ENCODE results near the gene ZBTB21.

The ZBTB21 gene

DNA sequence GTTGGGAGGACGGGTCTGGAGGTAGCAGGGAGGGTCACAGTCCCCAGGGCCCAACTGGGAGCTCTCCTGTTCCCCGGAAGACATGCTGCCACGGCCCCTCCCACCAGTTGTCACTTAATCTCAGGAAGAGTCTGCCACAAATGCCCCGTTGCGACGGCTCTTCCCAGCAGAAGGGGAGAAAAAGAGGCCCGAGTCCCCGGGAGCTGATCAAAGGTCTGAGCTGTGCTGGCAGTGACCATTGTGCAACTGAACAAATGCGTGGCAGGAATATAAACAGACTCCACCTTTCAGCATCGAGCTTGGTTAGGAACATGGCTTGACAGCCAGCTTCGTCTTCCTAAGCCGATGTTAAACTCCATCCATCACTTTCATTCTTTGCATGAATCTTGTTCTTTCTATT is 27.8 kb upstream of the ZBTB21 start:
- no peak for DNase-seq (ENCODE audit: low read depth in 1 of 2, low spot score in 1 of 2)
- in situ Hi-C loops (cut with HindIII; ENCODE audit: low pct_unique_long_range_greater_than_20kb, low sequenced_read_pairs): no loop called here
- TF ChIP-seq JUND (IDR thresholded peaks at IDR 0.05; ENCODE audit: low read depth): no peak

DNA sequence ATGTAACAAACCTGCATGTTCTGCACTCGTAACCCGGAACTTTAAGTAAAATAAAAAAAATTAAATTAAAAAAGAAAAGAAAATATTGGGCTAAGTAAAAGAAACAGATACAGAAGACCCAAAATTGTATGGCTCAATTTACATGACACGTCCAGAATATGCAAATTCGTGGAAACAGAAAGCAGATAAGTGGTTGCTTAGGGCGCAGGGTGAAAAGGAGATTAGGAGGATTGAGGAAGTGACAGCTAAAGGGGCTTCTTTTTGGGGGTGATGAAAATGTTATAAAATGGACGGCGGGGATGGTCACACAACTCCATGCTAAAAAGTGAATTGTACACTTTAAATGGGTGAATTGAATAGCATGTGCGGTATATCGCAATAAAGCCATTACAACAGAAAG is 27.4 kb upstream of the ZBTB21 start:
- no peak for DNase-seq (ENCODE audit: low read depth in 1 of 2, low spot score in 1 of 2)
- no peak for TF ChIP-seq JUND (IDR thresholded peaks at IDR 0.05; ENCODE audit: low read depth)
- in situ Hi-C loops (cut with HindIII; ENCODE audit: low pct_unique_long_range_greater_than_20kb, low sequenced_read_pairs): no loop called here

DNA sequence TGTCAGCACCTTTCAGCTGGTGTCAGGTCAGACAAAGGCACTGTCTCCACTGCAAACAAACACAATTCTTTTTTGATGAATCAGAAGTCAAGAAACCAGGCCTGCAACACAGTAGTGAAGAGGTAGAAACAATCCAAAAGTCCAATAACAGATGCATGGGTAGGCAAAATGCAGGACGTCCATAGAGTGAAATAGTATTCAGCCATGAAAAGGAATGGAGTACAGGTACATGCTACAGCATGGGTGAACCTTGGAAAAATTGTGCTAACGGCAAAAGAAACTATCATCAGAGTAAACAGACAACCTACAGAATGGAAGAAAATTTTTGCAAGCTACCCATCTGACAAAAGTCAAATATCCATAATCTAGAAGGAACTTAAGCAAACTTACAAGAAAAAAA is 26.2 kb upstream of the ZBTB21 start:
- TF ChIP-seq JUND (IDR thresholded peaks at IDR 0.05; ENCODE audit: low read depth): no peak
- no peak for DNase-seq (ENCODE audit: low read depth in 1 of 2, low spot score in 1 of 2)
- in situ Hi-C loops (cut with HindIII; ENCODE audit: low pct_unique_long_range_greater_than_20kb, low sequenced_read_pairs): no loop called here

DNA sequence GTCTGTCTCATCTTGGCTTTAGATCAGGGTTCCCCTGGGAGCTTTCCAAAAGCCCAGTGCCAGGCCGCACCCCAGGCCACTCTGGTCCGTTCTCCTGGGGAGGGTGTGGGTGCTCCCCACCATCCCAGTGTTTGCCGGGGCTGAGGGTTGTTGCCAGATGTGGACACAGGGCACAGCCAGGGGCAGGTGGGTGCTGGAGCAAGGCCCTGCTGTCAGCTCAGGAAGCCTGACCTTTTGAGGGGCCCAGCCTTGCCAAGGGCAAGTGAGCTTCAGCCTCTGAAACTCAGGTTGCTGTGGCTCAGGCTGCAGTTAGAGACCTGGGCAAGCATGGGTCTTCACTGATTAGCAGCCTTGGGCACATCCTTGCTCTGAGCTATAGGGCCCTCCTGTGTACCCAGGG is 22.8 kb upstream of the ZBTB21 start:
- in situ Hi-C loops (cut with HindIII; ENCODE audit: low pct_unique_long_range_greater_than_20kb, low sequenced_read_pairs): no loop called here
- no peak for DNase-seq (ENCODE audit: low read depth in 1 of 2, low spot score in 1 of 2)
- TF ChIP-seq JUND (IDR thresholded peaks at IDR 0.05; ENCODE audit: low read depth): no peak

DNA sequence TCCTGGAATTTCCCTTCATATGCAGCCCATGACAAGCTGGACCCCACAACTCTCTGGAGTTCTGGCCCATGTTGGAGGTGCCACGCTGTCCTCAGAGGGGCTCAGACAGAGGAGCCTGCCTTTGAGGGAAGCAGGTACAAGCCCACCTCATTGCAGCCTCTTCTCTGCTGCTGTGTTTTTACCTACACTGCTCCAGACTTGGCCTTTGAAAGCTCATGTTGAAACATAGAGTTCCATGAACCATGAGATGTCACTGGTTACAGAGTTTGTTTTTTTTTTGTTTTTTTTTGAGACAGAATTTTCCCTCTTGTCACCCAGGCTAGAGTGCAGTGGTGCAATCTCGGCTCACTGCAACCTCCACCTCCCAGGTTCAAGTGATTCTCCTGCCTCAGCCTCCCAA is 22.1 kb upstream of the ZBTB21 start:
- in situ Hi-C loops (cut with HindIII; ENCODE audit: low pct_unique_long_range_greater_than_20kb, low sequenced_read_pairs): no loop called here
- DNase-seq (ENCODE audit: low read depth in 1 of 2, low spot score in 1 of 2): no peak

GRCh38 chr21:42031816-42032215 is 21.7 kb upstream of the ZBTB21 start:
- no peak for TF ChIP-seq JUND (IDR thresholded peaks at IDR 0.05; ENCODE audit: low read depth)
- no peak for DNase-seq (ENCODE audit: low read depth in 1 of 2, low spot score in 1 of 2)
- in situ Hi-C loops (cut with HindIII; ENCODE audit: low pct_unique_long_range_greater_than_20kb, low sequenced_read_pairs): no loop called here

More for the DNA sequence above, 22.1 kb upstream of the ZBTB21 start:
- TF ChIP-seq JUND (IDR thresholded peaks at IDR 0.05; ENCODE audit: low read depth): no peak

GRCh38 chr21:42031241-42031640 is 21.1 kb upstream of the ZBTB21 start:
- DNase-seq (ENCODE audit: low read depth in 1 of 2, low spot score in 1 of 2): no peak
- in situ Hi-C loops (cut with HindIII; ENCODE audit: low pct_unique_long_range_greater_than_20kb, low sequenced_read_pairs): no loop called here

DNA sequence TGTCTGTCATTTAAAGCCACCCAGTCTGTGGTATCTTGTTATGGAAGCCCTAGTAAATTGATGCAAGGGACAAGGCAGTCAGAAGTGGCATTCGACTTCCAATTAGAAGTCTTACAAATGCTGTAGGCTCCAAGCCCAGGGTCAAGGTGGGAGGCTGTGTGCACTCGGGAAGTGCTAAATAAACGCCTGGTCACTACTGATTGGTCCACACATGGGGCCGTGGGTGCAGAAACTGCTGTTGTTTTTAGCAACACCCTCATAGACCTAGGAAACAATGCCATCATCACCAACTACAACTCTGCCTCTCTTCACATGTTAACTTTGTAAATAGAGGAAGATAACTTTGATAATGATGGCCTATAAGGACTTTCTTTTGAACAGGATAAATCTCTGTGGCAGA is 20.2 kb upstream of the ZBTB21 start:
- no peak for DNase-seq (ENCODE audit: low read depth in 1 of 2, low spot score in 1 of 2)
- no peak for TF ChIP-seq JUND (IDR thresholded peaks at IDR 0.05; ENCODE audit: low read depth)
- in situ Hi-C loops (cut with HindIII; ENCODE audit: low pct_unique_long_range_greater_than_20kb, low sequenced_read_pairs): no loop called here

More at GRCh38 chr21:42031241-42031640, 21.1 kb upstream of the ZBTB21 start:
- TF ChIP-seq JUND (IDR thresholded peaks at IDR 0.05; ENCODE audit: low read depth): no peak

DNA sequence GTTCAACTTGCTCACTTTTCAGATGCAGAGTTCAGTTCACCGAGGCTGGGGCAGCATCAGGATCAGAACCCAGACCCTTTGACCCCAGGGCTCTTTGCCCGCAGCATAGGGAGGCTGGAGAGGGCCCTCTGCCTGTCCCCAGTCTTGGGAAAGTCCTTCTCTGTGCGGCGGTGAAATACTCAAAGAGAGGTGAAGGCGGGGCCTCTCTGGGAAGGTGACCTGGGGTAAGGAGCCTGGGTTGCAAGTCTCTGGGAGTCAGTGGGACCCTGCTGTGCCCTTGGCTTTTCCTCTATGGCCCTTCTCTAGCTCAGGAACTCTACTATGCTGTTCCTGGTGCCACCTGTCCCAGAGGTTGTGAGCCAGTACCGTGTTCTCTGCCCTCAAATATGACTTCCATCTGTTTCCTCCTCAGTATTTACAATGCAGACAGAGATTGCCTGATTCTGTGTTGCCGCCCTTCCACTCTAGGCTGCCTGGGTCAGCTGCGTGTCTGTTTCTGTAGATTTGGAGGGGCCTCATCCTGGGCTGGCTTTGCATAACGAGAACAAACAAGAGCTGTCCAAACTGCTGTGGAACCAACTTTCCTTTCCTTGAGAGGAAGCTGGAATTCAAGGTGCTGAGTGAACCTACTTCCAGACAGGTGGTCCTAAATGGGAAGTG is 18.7 kb upstream of the ZBTB21 start:
- no peak for DNase-seq (ENCODE audit: low read depth in 1 of 2, low spot score in 1 of 2)
- in situ Hi-C loops (cut with HindIII; ENCODE audit: low pct_unique_long_range_greater_than_20kb, low sequenced_read_pairs): no loop called here
- no peak for TF ChIP-seq JUND (IDR thresholded peaks at IDR 0.05; ENCODE audit: low read depth)

DNA sequence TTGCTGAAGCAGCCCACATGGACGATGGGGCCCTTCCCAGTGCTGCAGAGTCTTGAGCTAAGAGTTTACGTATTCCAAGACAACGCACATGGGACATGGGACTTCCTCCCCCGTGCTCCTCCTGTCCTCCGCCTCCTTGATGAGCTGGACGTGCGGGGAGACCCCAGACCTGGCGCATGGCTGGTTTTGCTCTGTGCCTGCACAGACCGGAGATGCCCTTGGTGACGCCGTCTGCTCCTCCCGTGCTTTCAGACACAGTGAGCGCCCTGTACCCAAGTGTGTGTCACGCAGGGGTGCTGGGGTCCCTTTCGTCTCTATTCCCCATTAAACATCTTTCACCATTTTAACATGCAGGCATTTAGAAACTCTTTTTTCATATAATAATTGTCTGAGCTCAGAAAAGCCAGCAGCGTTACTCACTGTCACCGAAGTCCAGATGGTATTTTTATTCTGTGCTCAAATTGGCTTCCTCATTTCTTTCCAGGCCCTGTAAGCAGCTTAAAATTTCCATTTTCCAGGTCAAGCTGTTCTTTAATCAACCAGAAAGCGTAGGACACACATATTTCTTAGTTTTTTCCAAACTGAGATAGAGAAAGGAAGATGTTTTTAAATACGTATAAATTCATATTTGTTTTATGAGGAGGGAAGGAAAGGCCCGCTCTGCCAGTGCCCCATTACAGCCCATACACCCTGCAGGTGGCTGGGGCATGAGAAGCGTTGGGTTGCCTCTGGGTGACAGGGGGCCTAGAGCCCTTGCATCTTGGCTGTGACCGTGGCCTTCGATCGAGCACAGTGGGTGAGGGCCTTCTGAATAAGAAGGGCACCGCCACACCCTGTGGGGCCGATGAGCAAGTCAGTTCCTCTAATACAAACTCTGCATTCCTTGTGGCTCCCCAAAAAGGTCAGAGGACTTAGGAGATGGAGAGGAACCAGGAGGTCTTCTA is 17.9 kb upstream of the ZBTB21 start:
- TF ChIP-seq JUND (IDR thresholded peaks at IDR 0.05; ENCODE audit: low read depth): no peak
- in situ Hi-C loops (cut with HindIII; ENCODE audit: low pct_unique_long_range_greater_than_20kb, low sequenced_read_pairs): no loop called here
- DNase-seq (ENCODE audit: low read depth in 1 of 2, low spot score in 1 of 2): no peak

DNA sequence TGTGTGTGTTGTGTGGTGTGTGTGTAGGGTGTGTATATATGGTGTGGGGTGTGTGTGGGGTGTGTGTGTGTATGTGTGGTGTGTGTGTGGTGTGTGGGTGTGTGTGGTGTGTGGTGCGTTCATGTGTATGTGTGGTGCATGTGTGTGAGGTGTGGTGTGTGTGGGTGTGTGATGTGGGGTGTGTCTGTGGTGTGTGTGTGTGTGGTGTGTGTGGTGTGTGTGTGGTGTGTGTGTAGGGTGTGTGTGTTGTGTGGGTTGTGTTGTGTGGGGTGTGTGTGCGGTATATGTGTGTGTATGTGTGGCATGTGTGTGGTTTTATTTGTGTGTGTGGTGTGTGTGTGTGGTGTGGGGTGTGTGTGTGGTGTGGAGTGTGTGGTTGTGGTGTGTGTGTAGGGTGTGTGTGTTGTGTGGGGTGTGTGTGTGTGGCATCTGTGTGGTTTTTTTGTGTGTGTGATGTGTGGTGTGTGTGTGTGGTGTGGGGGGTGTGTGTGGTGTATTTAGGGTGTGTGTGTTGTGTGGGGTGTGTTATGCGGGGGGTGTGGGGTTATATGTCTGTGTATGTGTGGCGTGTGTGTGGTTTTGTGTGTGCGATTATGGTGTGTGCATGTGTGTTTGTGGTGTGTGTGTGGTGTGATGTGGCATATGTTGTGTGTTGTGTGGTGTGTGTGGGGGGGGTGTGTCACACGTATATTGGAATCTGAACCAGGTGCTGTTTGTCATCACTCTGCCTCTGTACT is 17.1 kb upstream of the ZBTB21 start:
- no peak for TF ChIP-seq JUND (IDR thresholded peaks at IDR 0.05; ENCODE audit: low read depth)
- in situ Hi-C loops (cut with HindIII; ENCODE audit: low pct_unique_long_range_greater_than_20kb, low sequenced_read_pairs): no loop called here
- peak in 1 of 2 experiments; percentile 21 for DNase-seq (ENCODE audit: low read depth in 1 of 2, low spot score in 1 of 2)

DNA sequence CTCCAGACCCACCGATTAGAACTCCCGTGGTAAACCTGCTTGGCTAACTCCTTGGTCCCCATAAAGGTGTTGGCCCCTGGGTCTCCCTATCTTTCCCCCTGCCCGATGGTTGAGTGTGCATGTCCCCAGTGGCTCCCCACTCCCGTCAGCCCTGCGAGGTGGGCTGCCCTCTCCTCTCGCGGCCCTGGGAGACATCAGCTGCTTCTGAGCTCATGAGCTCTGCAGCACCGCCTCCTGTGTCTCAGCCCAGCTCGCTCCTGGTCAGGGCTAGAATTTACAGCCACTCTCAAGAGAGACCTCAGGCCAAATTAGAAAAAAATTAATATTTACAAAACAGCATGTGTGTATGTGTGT is 15.9 kb upstream of the ZBTB21 start:
- TF ChIP-seq JUND (IDR thresholded peaks at IDR 0.05; ENCODE audit: low read depth): no peak
- in situ Hi-C loops (cut with HindIII; ENCODE audit: low pct_unique_long_range_greater_than_20kb, low sequenced_read_pairs): no loop called here
- no peak for DNase-seq (ENCODE audit: low read depth in 1 of 2, low spot score in 1 of 2)

Measured in T47D (cell line).